GM06990 (cell line): ENCODE measurements around the gene LRRC75B.
"Not testable (repeated sequence)": the region's sequence is repeated elsewhere in the genome, so short reads cannot be mapped to it uniquely, and the experiment has no call there.

Experiments
- DNase-seq: peaks from one replicate; pipeline ENCODE4 v3.0.0-alpha.2; 2011; ENCODE audit not compliant: insufficient read length; ENCODE audit errors: extremely low read depth
- H3K27me3 ChIP-seq: replicated peaks from 2 replicates; pipeline ENCODE4 v1.6.0; 2011; ENCODE audit warnings: low read length; ENCODE audit not compliant: control insufficient read depth, insufficient read depth
- H3K36me3 ChIP-seq: 2 replicates; pipeline ENCODE4 v1.5.1; 2011; ENCODE audit warnings: low read length; ENCODE audit not compliant: control insufficient read depth, insufficient read depth
- H3K4me3 ChIP-seq: replicated peaks from 2 replicates; pipeline ENCODE4 v1.5.1; 2011; ENCODE audit warnings: low read depth, mild to moderate bottlenecking, control low read depth, low read length
- TF ChIP-seq, protein P1 (sequence below): IDR thresholded peaks from 2 replicates; pipeline ENCODE4 v1.5.1; 2011; ENCODE audit warnings: low read length, control low read depth, mild to moderate bottlenecking, inconsistent platforms; ENCODE audit not compliant: insufficient read depth, poor library complexity, severe bottlenecking

The LRRC75B gene

GRCh38 chr22:24629069-24629468, 36.2 kb upstream of the LRRC75B start:
- not testable (repeated sequence) for H3K4me3 ChIP-seq, H3K27me3 ChIP-seq, DNase-seq, H3K36me3 ChIP-seq
- TF ChIP-seq, protein P1, sequence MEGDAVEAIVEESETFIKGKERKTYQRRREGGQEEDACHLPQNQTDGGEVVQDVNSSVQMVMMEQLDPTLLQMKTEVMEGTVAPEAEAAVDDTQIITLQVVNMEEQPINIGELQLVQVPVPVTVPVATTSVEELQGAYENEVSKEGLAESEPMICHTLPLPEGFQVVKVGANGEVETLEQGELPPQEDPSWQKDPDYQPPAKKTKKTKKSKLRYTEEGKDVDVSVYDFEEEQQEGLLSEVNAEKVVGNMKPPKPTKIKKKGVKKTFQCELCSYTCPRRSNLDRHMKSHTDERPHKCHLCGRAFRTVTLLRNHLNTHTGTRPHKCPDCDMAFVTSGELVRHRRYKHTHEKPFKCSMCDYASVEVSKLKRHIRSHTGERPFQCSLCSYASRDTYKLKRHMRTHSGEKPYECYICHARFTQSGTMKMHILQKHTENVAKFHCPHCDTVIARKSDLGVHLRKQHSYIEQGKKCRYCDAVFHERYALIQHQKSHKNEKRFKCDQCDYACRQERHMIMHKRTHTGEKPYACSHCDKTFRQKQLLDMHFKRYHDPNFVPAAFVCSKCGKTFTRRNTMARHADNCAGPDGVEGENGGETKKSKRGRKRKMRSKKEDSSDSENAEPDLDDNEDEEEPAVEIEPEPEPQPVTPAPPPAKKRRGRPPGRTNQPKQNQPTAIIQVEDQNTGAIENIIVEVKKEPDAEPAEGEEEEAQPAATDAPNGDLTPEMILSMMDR = peak; percentile 47

DNA sequence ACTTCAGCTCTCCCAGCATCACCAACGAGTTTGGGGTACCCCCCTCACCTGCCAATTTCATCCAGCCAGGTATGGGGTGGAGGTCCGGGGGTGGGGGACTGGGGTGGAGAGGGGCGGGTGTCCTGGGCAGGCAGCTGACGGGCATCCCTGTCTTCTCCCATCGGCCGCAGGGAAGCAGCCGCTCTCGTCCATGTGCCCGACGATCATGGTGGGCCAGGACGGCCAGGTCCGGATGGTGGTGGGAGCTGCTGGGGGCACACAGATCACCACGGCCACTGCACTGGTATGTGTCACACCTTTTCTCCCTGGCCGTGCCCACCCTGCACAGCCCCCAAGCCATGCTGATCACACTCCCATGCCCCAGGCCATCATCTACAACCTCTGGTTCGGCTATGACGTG, 35.0 kb upstream of the LRRC75B start:
- H3K36me3 ChIP-seq, DNase-seq, H3K27me3 ChIP-seq, H3K4me3 ChIP-seq: not testable (repeated sequence)

GRCh38 chr22:24622596-24622995, 29.7 kb upstream of the LRRC75B start:
- not testable (repeated sequence) for H3K4me3 ChIP-seq, H3K36me3 ChIP-seq, H3K27me3 ChIP-seq, DNase-seq

DNA sequence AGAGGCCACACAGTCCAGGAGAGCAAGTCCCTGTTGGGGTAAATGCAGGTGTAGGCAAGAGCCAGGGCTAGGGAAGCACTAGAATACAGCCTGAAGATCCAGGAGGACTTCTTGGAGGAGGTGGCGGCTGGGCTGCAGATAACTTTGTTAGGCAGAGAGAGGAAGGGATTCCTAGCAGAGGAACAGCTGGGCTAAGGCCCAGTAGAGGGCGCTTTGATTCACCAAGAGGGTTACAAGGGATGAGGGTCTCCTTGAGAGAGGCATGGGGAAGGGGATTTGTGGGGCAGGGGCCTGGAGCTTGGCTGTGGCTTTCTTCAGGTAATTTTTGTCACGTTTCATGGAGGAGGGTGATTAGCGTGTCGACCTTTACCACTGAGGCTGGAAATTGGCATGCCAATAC, 28.4 kb upstream of the LRRC75B start:
- not testable (repeated sequence) for H3K36me3 ChIP-seq, DNase-seq, H3K4me3 ChIP-seq, H3K27me3 ChIP-seq

GRCh38 chr22:24614794-24615193, 21.9 kb upstream of the LRRC75B start:
- DNase-seq, H3K36me3 ChIP-seq, H3K27me3 ChIP-seq, H3K4me3 ChIP-seq: not testable (repeated sequence)

GRCh38 chr22:24609888-24610287, 17.0 kb upstream of the LRRC75B start:
- not testable (repeated sequence) for H3K36me3 ChIP-seq, H3K27me3 ChIP-seq, DNase-seq, H3K4me3 ChIP-seq

- H3K36me3 ChIP-seq, DNase-seq, H3K27me3 ChIP-seq: not testable (repeated sequence)
- H3K4me3 ChIP-seq = peak overlapping the region; percentile 75
These were observed 15.5 kb upstream of the LRRC75B start for GRCh38 chr22:24608327-24608726.

GRCh38 chr22:24607429-24607983, 14.6 kb upstream of the LRRC75B start:
- H3K27me3 ChIP-seq, H3K36me3 ChIP-seq: not testable (repeated sequence)
- DNase-seq = peak; percentile 74
- H3K4me3 ChIP-seq = peak overlapping the region; percentile 75

GRCh38 chr22:24606340-24606739, 13.5 kb upstream of the LRRC75B start:
- not testable (repeated sequence) for H3K27me3 ChIP-seq, H3K4me3 ChIP-seq, H3K36me3 ChIP-seq, DNase-seq

DNA sequence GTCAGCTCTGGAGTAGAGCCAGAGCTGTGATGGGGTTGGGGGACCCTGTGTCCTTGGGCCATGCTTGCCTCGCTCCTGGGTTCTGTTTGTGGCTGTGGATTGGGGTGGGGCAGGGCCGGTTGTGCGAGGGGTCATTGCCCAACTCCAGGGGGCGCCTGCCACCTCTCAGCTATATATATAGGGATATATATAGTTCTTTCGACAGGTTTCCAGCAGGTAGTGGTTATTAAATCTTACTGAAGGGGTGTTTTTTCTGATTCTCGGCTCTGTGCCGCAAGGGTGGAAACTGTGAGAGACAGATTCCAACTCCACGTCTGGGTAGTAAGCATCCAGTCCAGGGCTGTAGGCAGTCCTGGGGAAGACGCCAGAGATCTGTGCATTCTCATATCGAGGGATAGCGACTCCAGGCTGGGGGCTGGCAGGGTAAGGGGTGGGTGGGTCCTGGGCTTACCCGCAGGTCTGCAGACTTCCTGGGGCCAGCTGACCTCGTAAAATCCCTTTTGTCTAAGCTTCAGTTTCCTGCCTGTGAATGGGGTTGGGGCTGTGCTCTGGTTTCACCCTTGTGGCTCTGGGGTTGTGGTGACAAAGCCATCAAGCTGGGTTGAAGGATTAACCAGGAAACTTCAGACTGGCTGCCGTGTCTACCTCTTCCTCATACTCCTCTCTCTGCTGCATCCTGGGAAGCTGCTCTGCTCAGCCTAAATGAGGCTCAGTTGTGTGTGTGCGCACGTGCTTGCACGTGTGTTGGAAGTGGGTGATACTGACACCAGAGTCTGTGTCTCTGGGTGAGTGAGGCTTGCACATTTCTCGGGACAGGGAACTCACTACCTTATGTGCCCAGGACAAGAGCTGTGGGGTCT, 11.1 kb upstream of the LRRC75B start:
- not testable (repeated sequence) for H3K4me3 ChIP-seq, H3K36me3 ChIP-seq, H3K27me3 ChIP-seq, DNase-seq

- not testable (repeated sequence) for H3K27me3 ChIP-seq, H3K36me3 ChIP-seq, DNase-seq, H3K4me3 ChIP-seq
These were observed 10.2 kb upstream of the LRRC75B start, which contains the start of gene GGT1 for GRCh38 chr22:24602847-24603769. TSS of gene GGT1 (plus strand) at chr22:24603193. CDS start at chr22:24611082, 7,889 bp downstream.

DNA sequence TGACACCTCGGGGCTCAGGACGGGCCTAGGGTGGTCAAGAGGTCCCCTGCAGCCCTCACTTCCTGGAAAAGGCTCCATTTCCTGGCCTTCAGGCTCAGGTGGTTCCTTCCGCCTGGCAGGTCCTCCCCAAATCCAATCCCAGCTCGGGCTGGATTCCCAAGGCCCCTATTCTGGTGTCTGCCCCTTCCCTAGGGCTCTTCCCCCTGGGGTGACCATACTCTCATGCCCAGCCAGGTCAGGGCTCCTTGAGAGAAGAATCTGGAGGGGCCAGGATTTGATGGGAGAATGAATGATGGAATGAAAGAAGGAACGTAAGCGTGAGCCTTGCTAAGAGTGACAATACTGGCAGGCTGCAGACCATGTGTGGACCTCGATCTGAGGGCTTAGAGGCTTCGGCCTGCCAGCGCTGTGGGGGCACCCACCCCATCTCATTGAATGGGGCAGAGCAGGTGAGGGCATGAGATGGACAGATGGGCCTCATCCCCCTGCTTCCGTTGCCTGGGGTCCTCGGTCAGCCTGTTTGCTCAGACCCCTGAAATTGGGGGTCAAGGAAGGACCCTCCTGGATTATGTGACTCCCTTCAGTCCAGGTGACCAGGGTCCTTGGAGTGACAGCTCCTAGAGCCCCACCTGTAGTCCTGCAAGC, 9.4 kb upstream of the LRRC75B start:
- not testable (repeated sequence) for DNase-seq, H3K36me3 ChIP-seq, H3K27me3 ChIP-seq, H3K4me3 ChIP-seq
